K562 (cell line): ENCODE results near the gene DYRK1A. TPM values are rescaled to one million over a fixed set of nuclear protein-coding genes. Genes with fewer than 3 reads are reported as not detected.

Experiments
- ATAC-seq: fragments of 200-7000 bp; cut with Tn5 transposase; 3 replicates; pipeline ENCODE4 v1.9.1; 2020; ENCODE audit warnings: moderate library complexity
- BruUV-seq: library from RNA; stranded (reverse); fragments of 400-500 nt; replicated peaks from 2 replicates; lab custom pipeline; 2021; lab: Mats Ljungman, UMichigan
- CTCF ChIA-PET: fragments of 300-600 bp; formaldehyde crosslinking; extraction: SDS; loops from one replicate; lab custom pipeline; 2021; ENCODE audit warnings: low intra/inter-chr PET ratio; lab: Yijun Ruan, JAX
- POLR2A ChIA-PET: fragments of 300-600, 350-650 bp; sonication (Branson Sonifier 250); formaldehyde crosslinking; extraction: SDS; loops from one replicate; lab custom pipeline; 2021; ENCODE audit warnings: antibody characterized with exemption, inconsistent platforms; lab: Yijun Ruan, JAX
- DNase-seq, 4 experiments: peaks; one replicate each; pipeline versions ENCODE4 v3.0.0 to v3.0.0-alpha.2; 2011 to 2018; ENCODE audit warnings: low spot score in 3 of 4, mixed read lengths in 3 of 4; ENCODE audit errors: extremely low read depth in 1 of 4
- FAIRE-seq: peaks from 2 replicates; lab custom pipeline; 2011; peaks lifted over from hg19 to GRCh38; lab: Jason Lieb, UNC
- H2AFZ ChIP-seq: 2 replicates; pipeline ENCODE4 v1.6.0; 2011; ENCODE audit warnings: low read depth, low read length, control low read depth, inconsistent platforms
- H3K27ac ChIP-seq: fragments of 200-600 bp; 3 replicates; pipeline ENCODE4 v1.8.0; 2011; ENCODE audit warnings: low read depth, mild to moderate bottlenecking, control low read depth, inconsistent platforms, low read length, moderate library complexity, mixed read lengths; ENCODE audit errors: extremely low read depth
- H3K27me3 ChIP-seq, 2 experiments: fragments of 300-600 bp in 1 of 2; 2 replicates in 1 of 2; 3 replicates in 1 of 2; pipeline versions ENCODE4 v1.6.0 to v1.8.0; 2011; ENCODE audit warnings: inconsistent platforms in 2 of 2, low read length in 2 of 2, mild to moderate bottlenecking in 1 of 2, mixed read lengths in 1 of 2, moderate library complexity in 1 of 2; ENCODE audit not compliant: control insufficient read depth in 2 of 2, insufficient read depth in 2 of 2
- H3K36me3 ChIP-seq: fragments of 300-600 bp; 3 replicates; pipeline ENCODE4 v1.8.0; 2011; ENCODE audit warnings: mild to moderate bottlenecking, low read length, inconsistent platforms; ENCODE audit not compliant: control insufficient read depth, insufficient read depth
- H3K4me1 ChIP-seq, 2 experiments: fragments of 200-600 bp in 1 of 2; replicated peaks in 1 of 2; 2 replicates in 1 of 2; 3 replicates in 1 of 2; pipeline versions ENCODE4 v1.5.1 to v1.8.0; 2011; ENCODE audit warnings: inconsistent platforms in 2 of 2, low read length in 2 of 2, mild to moderate bottlenecking in 1 of 2, mixed read lengths in 1 of 2, moderate library complexity in 1 of 2; ENCODE audit not compliant: control insufficient read depth in 2 of 2, insufficient read depth in 2 of 2
- H3K4me2 ChIP-seq: 2 replicates; pipeline ENCODE4 v1.6.1; 2011; ENCODE audit warnings: low read length, control low read depth, inconsistent platforms, mixed read lengths; ENCODE audit not compliant: insufficient read depth
- H3K4me3 ChIP-seq: fragments of 200-600 bp; sonication (generic), shearing (Covaris generic); 2 replicates; pipeline ENCODE4 v1.5.1; 2016; ENCODE audit warnings: control low read depth, inconsistent platforms
- H3K79me2 ChIP-seq: fragments of 200-600 bp; 3 replicates; pipeline ENCODE4 v1.8.0; 2011; ENCODE audit warnings: low read length, inconsistent platforms; ENCODE audit not compliant: control insufficient read depth, insufficient read depth
- H3K9ac ChIP-seq, 2 experiments: 2 replicates each; pipeline versions ENCODE4 v1.6.0 to v1.6.1; 2011; ENCODE audit warnings: low read depth in 2 of 2, low read length in 2 of 2, control low read depth in 1 of 2, inconsistent platforms in 1 of 2, mild to moderate bottlenecking in 1 of 2, mixed read lengths in 1 of 2; ENCODE audit not compliant: insufficient read depth in 1 of 2
- H3K9me1 ChIP-seq: one replicate; pipeline ENCODE4 v1.6.0; 2011; ENCODE audit warnings: inconsistent platforms, mild to moderate bottlenecking, low read length, moderate library complexity; ENCODE audit not compliant: control insufficient read depth, insufficient read depth
- H3K9me3 ChIP-seq: replicated peaks from 2 replicates; pipeline ENCODE4 v1.5.1; 2011; ENCODE audit warnings: low read depth, low read length, inconsistent platforms; ENCODE audit not compliant: control insufficient read depth, insufficient read depth
- H4K20me1 ChIP-seq: replicated peaks from 2 replicates; pipeline ENCODE4 v1.6.1; 2011; ENCODE audit warnings: low read length, inconsistent platforms, mixed read lengths; ENCODE audit not compliant: control insufficient read depth, insufficient read depth
- CUX1 ChIP-seq: fragments of 200-800 bp; sonication (Bioruptor generic); IDR thresholded peaks from 2 replicates; pipeline ENCODE4 v1.6.1; 2016; ENCODE audit warnings: missing genetic modification characterization, missing compliant biosample characterization
- KDM5B ChIP-seq: fragments of 200-600 bp; sonication (generic); IDR thresholded peaks from 2 replicates; pipeline ENCODE4 v1.6.1; 2012; ENCODE audit warnings: low read depth, mild to moderate bottlenecking, moderate library complexity, low read length, control low read depth, inconsistent platforms; ENCODE audit not compliant: insufficient replicate concordance
- WGBS: fragments of 100-300 bp; shearing (Covaris generic); methylation state at CpG from one replicate; pipeline ENCODE4 v1.1.6; 2016; ENCODE audit warnings: low coverage, mixed read lengths; ENCODE audit not compliant: insufficient coverage; ENCODE audit errors: missing lambda C conversion rate; 5-methylcytosine and 5-hydroxymethylcytosine counted together
- in situ Hi-C: fragments of 300-500 bp; cut with MboI; formaldehyde crosslinking; loops from 4 replicates; pipeline ENCODE4 v1.15.0; 2018; ENCODE audit warnings: inconsistent platforms, mixed read lengths
- intact Hi-C: fragments of 100-400 bp; cut with micrococcal nuclease; formaldehyde crosslinking; loops from 2 replicates; pipeline ENCODE4 v1.14.2; 2022
- polyA plus RNA-seq, 8 experiments: library from polyadenylated mRNA; depleted of rRNA in 4 of 8; stranded (reverse) in 5 of 8; unstranded in 3 of 8; fragments of >200 nt; fragmentation: Nextera tagmentation in 2 of 8; fragmentation: Illumina TruSeq in 1 of 8; extraction: Ambion mirVana in 2 of 8; extraction: Trizol in 1 of 8; gene quantifications; 2 replicates each; pipeline versions ENCODE4 v1.2.1 to v1.2.3, GENCODE V29; 2011 to 2014; ENCODE audit warnings: inconsistent platforms in 1 of 8, missing spikeins in 1 of 8
- total RNA-seq, 7 experiments: library from RNA; depleted of rRNA in 6 of 7; stranded (reverse); fragments of >200 nt in 6 of 7; fragmentation: Illumina TruSeq in 2 of 7; extraction: Trizol in 2 of 7; gene quantifications; 2 replicates each; pipeline versions ENCODE4 v1.2.1 to v1.2.3, GENCODE V29; 2011 to 2021; ENCODE audit warnings: low replicate concordance in 1 of 7
- TF ChIP-seq, protein P1 (sequence below): fragments of 250-450 bp; sonication (Bioruptor Pico); IDR thresholded peaks from 2 replicates; pipeline ENCODE4 v1.5.0; 2020; ENCODE audit warnings: mild to moderate bottlenecking

DYRK1A gene
- total and polyA plus RNA-seq, 9 of the 15 experiments (the other 6 are each of a cell fraction or from before 2014, with no cell fraction given) = 3.7 to 64.8 (median 42.3) TPM

DNA sequence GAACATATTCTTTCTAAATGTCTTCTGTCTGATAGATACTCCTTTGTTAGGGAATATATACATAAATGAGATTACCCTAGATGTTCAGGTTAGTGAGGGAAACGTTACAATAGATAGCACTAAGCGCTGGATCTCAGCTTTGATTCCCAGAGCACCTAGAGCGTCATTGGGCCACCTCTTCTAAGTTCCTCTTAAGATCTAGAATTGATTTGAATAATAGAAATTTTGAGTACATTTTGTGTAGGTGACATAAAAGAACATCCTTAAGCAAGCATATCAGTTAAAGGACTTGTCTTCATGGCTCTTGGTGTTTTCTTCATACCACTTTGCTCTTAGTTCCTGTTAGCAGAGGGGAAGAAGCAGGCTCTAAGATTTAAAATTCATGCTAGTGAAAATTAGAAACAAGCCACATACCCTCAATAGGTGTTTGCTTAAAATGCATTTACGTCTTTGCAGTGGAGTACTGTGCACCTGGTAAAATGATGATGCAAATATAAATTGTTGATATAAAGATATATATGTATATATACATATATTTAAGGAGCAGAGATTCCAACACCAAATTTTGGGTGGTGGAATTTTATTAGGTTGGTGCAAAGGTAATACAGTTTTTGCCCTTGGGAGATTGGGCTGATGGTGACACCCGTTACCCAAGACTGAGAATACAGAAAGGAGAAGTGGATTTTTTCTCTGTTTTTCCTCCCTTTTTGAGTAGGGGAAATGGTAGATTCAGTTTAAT, 47.1 kb downstream of the DYRK1A start:
- POLR2A ChIA-PET = interaction anchor here (1.1 to 2.5 kb wide), 8 partner anchors 12 to 100 kb away, joined by 3 to 7 read pairs (median 4); no protein-coding TSS in a partner anchor
- H2AFZ ChIP-seq = no peak overlapping the region
- H4K20me1 ChIP-seq = peaks cover 45% of the 10 kb centered on the region
- WGBS = 49% methylated on average over 5 of the region's 5 CpGs
- no peak overlapping the region for H3K4me2 ChIP-seq
- intact Hi-C loops (no loop called here), in situ Hi-C loops (no loop called here)
- no peaks in the 10 kb centered on the region; the same call in 2 of the 3 replicates for H3K36me3 ChIP-seq
- no peak overlapping the region for H3K4me3 ChIP-seq
- H3K4me1 ChIP-seq = peaks cover 5 to 51% of the 10 kb centered on the region in 2 experiments
- peak; percentile 29 for FAIRE-seq
- no peak for DNase-seq
- no peak overlapping the region for H3K9ac ChIP-seq
- ATAC-seq = no peak
- H3K27ac ChIP-seq = peak overlapping the region; percentile 48; the same call in 1 of the 3 replicates
- BruUV-seq = no TSS peak
- CTCF ChIA-PET = no interaction called here
- H3K79me2 ChIP-seq = peaks cover 100% of the 10 kb centered on the region
- H3K27me3 ChIP-seq = no peaks in the 10 kb centered on the region
- H3K9me1 ChIP-seq = peaks cover 5% of the 10 kb centered on the region
- TF ChIP-seq KDM5B (no peak), CUX1 (no peak)
- TF ChIP-seq, protein P1, sequence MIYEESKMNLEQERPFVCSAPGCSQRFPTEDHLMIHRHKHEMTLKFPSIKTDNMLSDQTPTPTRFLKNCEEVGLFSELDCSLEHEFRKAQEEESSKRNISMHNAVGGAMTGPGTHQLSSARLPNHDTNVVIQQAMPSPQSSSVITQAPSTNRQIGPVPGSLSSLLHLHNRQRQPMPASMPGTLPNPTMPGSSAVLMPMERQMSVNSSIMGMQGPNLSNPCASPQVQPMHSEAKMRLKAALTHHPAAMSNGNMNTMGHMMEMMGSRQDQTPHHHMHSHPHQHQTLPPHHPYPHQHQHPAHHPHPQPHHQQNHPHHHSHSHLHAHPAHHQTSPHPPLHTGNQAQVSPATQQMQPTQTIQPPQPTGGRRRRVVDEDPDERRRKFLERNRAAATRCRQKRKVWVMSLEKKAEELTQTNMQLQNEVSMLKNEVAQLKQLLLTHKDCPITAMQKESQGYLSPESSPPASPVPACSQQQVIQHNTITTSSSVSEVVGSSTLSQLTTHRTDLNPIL (CRISPR knock-in tag) = 0 out of 2 replicates have a peak, but pooled peaks have one; percentile 50
- H3K9me3 ChIP-seq = no peaks in the 10 kb centered on the region
